ENCODE results near the gene ZNF804A. TPM values are rescaled to one million over a fixed set of nuclear protein-coding genes. Genes with fewer than 3 reads are reported as not detected.

The ZNF804A gene
- total and polyA plus RNA-seq, 2 experiments from 2014 or later: 0.65 to 0.70 TPM

- H3K4me1 ChIP-seq (ENCODE audit: insufficient read depth): no peaks in the 10 kb centered on the region
- peaks cover 4% of the 10 kb centered on the region for H3K9me3 ChIP-seq (ENCODE audit: low read depth)
- H3K4me2 ChIP-seq (ENCODE audit: unreplicated experiment): no peak overlapping the region
- TF ChIP-seq EZH2phosphoT487 (IDR thresholded peaks at IDR 0.05; ENCODE audit: insufficient read depth, low read depth) (no peak), EZH2 (IDR thresholded peaks at IDR 0.05; ENCODE audit: insufficient read depth, poor library complexity, severe bottlenecking) (no peak)
- H3K36me3 ChIP-seq (ENCODE audit: low read depth): no peaks in the 10 kb centered on the region
- 38 to 48% methylated on average over 2 of the region's 2 CpGs for WGBS, 2 experiments (ENCODE audit: low coverage in 1 of 2, low lambda C conversion rate in 2 of 2, missing lambda C conversion rate in 2 of 2)
- peaks cover 4% of the 10 kb centered on the region; the same call in 1 of the 2 replicates for H3K9me2 ChIP-seq (ENCODE audit: insufficient read depth)
- H3K9ac ChIP-seq: no peak overlapping the region
- H3K4me3 ChIP-seq: no peak overlapping the region
- H3K27ac ChIP-seq: no peak overlapping the region
- no peak overlapping the region for H2AFZ ChIP-seq
- in situ Hi-C loops (cut with MboI): no loop called here
- no peaks in the 10 kb centered on the region for H3K27me3 ChIP-seq (replicated peaks; ENCODE audit: insufficient read depth)
- no peaks in the 10 kb centered on the region for H4K20me1 ChIP-seq (ENCODE audit: insufficient read depth)
- no peaks in the 10 kb centered on the region for H3K79me2 ChIP-seq (ENCODE audit: insufficient read depth)
- no peaks in the 10 kb centered on the region for H3F3A ChIP-seq (ENCODE audit: insufficient read depth)
- no peak for DNase-seq
These were observed 323.3 kb downstream of the ZNF804A start for GRCh38 chr2:184921676-184922075.

DNA sequence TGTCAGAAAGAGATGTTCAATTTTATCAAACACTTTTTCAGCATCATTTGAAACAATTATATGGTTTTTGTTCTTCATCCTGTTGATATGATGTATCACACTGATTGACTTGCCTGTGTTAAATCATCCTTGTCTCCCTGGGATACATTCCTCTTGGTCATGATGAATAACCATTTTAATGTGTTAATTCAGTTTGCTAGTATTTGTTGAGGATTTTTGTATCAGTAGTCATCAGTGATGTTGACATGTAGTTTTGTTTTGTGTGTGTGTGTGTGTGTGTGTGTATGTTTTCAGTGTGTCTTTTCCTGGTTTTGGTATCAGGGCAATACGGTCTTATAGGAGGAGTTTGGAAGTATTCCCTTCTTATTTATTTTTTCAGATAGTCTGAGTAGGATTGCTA lies 325.4 kb downstream of the ZNF804A start:
- no peak for TF ChIP-seq EZH2phosphoT487 (IDR thresholded peaks at IDR 0.05; ENCODE audit: insufficient read depth, low read depth)
- TF ChIP-seq EZH2 (IDR thresholded peaks at IDR 0.05; ENCODE audit: insufficient read depth, poor library complexity, severe bottlenecking): no peak
- H3K36me3 ChIP-seq (ENCODE audit: low read depth): no peaks in the 10 kb centered on the region
- no peaks in the 10 kb centered on the region for H4K20me1 ChIP-seq (ENCODE audit: insufficient read depth)
- no peaks in the 10 kb centered on the region for H3F3A ChIP-seq (ENCODE audit: insufficient read depth)
- no peak overlapping the region for H3K9ac ChIP-seq
- H3K4me1 ChIP-seq (ENCODE audit: insufficient read depth): no peaks in the 10 kb centered on the region
- WGBS, 2 experiments (ENCODE audit: low coverage in 1 of 2, low lambda C conversion rate in 2 of 2, missing lambda C conversion rate in 2 of 2): 40 to 43% methylated on average over 1 of the region's 1 CpG
- H3K9me3 ChIP-seq (ENCODE audit: low read depth): peaks cover 4% of the 10 kb centered on the region
- DNase-seq: peak; percentile 1
- H3K9me2 ChIP-seq (ENCODE audit: insufficient read depth): peaks cover 4% of the 10 kb centered on the region; the same call in 1 of the 2 replicates
- no peak overlapping the region for H3K4me2 ChIP-seq (ENCODE audit: unreplicated experiment)
- no peak overlapping the region for H2AFZ ChIP-seq
- H3K79me2 ChIP-seq (ENCODE audit: insufficient read depth): no peaks in the 10 kb centered on the region
- H3K27me3 ChIP-seq (replicated peaks; ENCODE audit: insufficient read depth): no peaks in the 10 kb centered on the region
- no peak overlapping the region for H3K4me3 ChIP-seq
- in situ Hi-C loops (cut with MboI): no loop called here
- no peak overlapping the region for H3K27ac ChIP-seq

- H3K9me3 ChIP-seq (ENCODE audit: low read depth): peaks cover 4% of the 10 kb centered on the region
These were observed 328.7 kb downstream of the ZNF804A start for GRCh38 chr2:184927040-184927439.

GRCh38 chr2:184936761-184937160 lies 338.4 kb downstream of the ZNF804A start:
- Histone ChIP-seq H3K4me2 (ENCODE audit: unreplicated experiment) (no peak overlapping the region), H3K27ac (no peak overlapping the region), H3K4me3 (no peak overlapping the region), H3K79me2 (ENCODE audit: insufficient read depth) (no peaks in the 10 kb centered on the region), H3K27me3 (replicated peaks; ENCODE audit: insufficient read depth) (no peaks in the 10 kb centered on the region), H3K9ac (no peak overlapping the region), H3K36me3 (ENCODE audit: low read depth) (no peaks in the 10 kb centered on the region), H4K20me1 (ENCODE audit: insufficient read depth) (no peaks in the 10 kb centered on the region), H3K9me3 (ENCODE audit: low read depth) (no peaks in the 10 kb centered on the region), H3K4me1 (ENCODE audit: insufficient read depth) (no peaks in the 10 kb centered on the region), H2AFZ (no peak overlapping the region), H3K9me2 (ENCODE audit: insufficient read depth) (0 out of 2 replicates have a peak, but pooled peaks cover 1% of the 10 kb centered on the region), H3F3A (ENCODE audit: insufficient read depth) (no peaks in the 10 kb centered on the region)
- in situ Hi-C loops (cut with MboI): no loop called here
- no peak for DNase-seq
- TF ChIP-seq EZH2 (IDR thresholded peaks at IDR 0.05; ENCODE audit: insufficient read depth, poor library complexity, severe bottlenecking): no peak
- no peak for TF ChIP-seq EZH2phosphoT487 (IDR thresholded peaks at IDR 0.05; ENCODE audit: insufficient read depth, low read depth)

More at GRCh38 chr2:184927040-184927439, 328.7 kb downstream of the ZNF804A start:
- in situ Hi-C loops (cut with MboI): no loop called here
- WGBS, 2 experiments (ENCODE audit: low coverage in 1 of 2, low lambda C conversion rate in 2 of 2, missing lambda C conversion rate in 2 of 2): 50 to 52% methylated on average over 2 of the region's 2 CpGs
- H3K79me2 ChIP-seq (ENCODE audit: insufficient read depth): no peaks in the 10 kb centered on the region
- H3K36me3 ChIP-seq (ENCODE audit: low read depth): no peaks in the 10 kb centered on the region
- no peak overlapping the region for H3K4me3 ChIP-seq
- H3K27ac ChIP-seq: no peak overlapping the region
- H3K4me1 ChIP-seq (ENCODE audit: insufficient read depth): no peaks in the 10 kb centered on the region
- no peak overlapping the region for H3K4me2 ChIP-seq (ENCODE audit: unreplicated experiment)
- no peak overlapping the region for H2AFZ ChIP-seq
- no peak for DNase-seq
- no peaks in the 10 kb centered on the region for H4K20me1 ChIP-seq (ENCODE audit: insufficient read depth)
- 0 out of 2 replicates have a peak, but pooled peaks cover 4% of the 10 kb centered on the region for H3K9me2 ChIP-seq (ENCODE audit: insufficient read depth)
- TF ChIP-seq EZH2phosphoT487 (IDR thresholded peaks at IDR 0.05; ENCODE audit: insufficient read depth, low read depth) (no peak), EZH2 (IDR thresholded peaks at IDR 0.05; ENCODE audit: insufficient read depth, poor library complexity, severe bottlenecking) (no peak)
- H3F3A ChIP-seq (ENCODE audit: insufficient read depth): no peaks in the 10 kb centered on the region
- no peak overlapping the region for H3K9ac ChIP-seq
- H3K27me3 ChIP-seq (replicated peaks; ENCODE audit: insufficient read depth): no peaks in the 10 kb centered on the region

Measured in GM23248 (cell line).